Measurements from ENCODE around the gene FUOM.

Gene FUOM

GRCh38 chr10:133312016-133312768 lies 45.6 kb downstream of the FUOM start:
- no peak for DNase-seq (ENCODE audit: low read depth in 2 of 2)

- no peak for DNase-seq (ENCODE audit: low read depth in 2 of 2)
Measured at GRCh38 chr10:133311570-133311969, 46.2 kb downstream of the FUOM start.

- DNase-seq (ENCODE audit: low read depth in 2 of 2) = no peak
Measured at GRCh38 chr10:133310789-133311188, 47.0 kb downstream of the FUOM start.

DNA sequence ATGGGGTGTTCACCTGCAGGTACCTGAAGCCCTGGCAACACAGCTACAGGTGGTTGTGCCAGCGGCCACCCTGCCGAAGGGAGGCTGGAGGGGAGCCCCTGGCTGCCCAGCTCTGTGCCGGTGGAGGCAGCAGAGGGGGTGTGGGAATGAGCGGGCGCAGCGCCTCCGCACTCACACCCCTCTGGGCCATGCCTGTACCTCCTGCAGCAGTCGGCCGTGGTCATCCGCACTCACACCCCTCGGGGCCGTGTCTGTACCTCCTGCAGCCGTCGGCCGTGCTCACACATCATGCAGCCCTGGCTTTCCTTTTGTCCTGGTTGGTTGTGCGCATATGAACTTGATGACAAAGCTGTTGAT lies 47.4 kb downstream of the FUOM start:
- no peak for DNase-seq (ENCODE audit: low read depth in 2 of 2)

GRCh38 chr10:133309720-133310398 lies 48.0 kb downstream of the FUOM start:
- no peak for DNase-seq (ENCODE audit: low read depth in 2 of 2)

- peak; percentile 89 for DNase-seq (ENCODE audit: low read depth in 2 of 2)
Measured at GRCh38 chr10:133309100-133309719, 48.6 kb downstream of the FUOM start.

DNA sequence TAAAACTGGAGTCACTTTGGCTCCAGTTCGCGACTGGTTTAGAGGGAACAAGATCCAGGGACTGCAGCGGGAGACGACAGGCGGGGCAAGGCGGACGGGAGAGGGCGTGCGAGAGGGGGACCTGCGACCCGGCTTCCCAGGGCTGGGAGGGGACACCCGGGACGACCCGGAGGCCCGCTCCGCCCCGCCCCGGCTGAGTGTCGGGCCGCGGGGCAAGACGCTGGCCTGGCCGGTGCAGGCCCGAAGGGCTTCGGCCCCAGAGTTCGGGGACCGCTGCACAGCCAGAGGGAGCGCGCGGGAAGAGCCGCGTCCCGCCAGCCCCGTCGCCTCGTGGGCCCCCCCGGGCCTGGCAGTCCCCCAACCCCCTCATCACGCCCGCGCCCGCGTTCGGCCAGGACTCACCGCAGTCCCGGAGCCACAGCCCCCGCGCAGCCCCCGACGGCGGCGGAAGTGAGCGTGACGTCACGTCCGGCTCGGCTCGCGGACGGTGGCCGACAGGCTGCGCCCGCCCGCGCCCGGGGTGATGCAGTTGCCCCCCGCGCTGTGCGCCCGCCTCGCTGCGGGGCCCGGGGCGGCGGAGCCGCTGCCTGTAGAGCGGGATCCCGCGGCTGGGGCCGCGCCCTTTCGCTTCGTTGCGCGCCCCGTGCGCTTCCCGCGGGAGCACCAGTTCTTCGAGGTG lies 49.3 kb downstream of the FUOM start, which contains the start of the genes TUBGCP2 and ZNF511:
TUBGCP2 (minus strand) TSS at position 452 of the 679 bp plus-strand sequence. CDS start 5,931 bp downstream, outside the sequence.
ZNF511 (plus strand) TSS at position 494 of the 679 bp plus-strand sequence; CDS start at position 524, 30 bp downstream.
- peak; percentile 78 to 80 for DNase-seq (ENCODE audit: low read depth in 2 of 2)

DNA sequence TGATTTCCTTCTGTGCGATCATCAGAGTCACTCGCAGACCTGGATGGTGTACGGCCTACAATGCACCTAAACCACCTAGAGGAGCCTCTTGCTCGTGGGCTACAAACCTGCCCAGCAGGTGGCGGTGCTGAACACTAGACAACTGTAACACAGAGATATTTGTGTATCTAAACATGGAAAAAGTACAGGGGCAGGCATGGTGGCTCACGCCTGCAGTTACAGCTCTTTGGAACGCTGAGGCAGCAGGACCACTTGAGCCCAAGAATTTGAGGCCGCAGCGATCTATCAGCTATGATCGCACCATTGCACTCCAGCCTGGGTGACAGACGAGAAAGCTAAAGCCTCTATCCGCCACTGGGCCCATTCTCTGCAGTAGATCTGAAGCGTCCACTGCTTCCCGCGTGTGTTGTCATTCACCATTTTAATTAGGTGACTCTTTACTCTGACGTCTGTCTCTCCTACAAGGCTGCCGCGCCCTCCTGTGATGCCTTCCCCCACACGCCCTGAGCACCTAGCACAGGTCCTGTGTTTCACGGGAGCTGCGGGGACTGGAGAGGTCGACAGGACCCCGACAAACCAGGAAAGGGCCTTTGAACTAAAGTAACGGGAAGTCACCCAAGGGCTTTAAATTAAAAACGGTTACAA lies 49.9 kb downstream of the FUOM start:
- DNase-seq (ENCODE audit: low read depth in 2 of 2) = peak; percentile 53 to 78

DNA sequence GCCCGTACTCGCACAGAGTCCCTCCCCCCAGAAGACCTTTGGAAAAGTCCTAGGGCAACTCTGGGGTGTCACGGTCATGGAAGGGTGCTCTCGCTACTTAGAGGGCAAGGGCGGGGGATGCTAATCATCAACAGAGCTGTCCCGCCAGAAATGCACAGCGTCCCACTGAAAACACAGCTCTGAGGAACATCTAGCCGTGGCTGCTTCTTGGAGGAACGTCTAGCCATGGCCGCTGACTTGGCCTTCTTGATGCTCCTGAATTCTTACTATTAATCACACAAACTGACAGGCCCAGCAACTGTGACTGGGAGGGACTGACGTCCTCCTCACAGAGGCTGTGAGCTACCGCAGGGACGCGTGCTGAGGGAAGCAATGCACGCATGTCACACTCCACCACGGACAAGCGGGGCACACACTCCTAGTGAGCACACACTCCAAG lies 50.9 kb downstream of the FUOM start:
- DNase-seq (ENCODE audit: low read depth in 2 of 2) = no peak

- DNase-seq (ENCODE audit: low read depth in 2 of 2) = no peak
Measured at GRCh38 chr10:133306097-133306476, 51.7 kb downstream of the FUOM start.
